K562 (cell line): Measurements from ENCODE around the gene PPP1R14C. TPM values are rescaled to one million over a fixed set of nuclear protein-coding genes. Genes with fewer than 3 reads are reported as not detected.

Source experiments
- E2F3 ChIP-seq: fragments of 250-450 bp; sonication (Bioruptor Pico); IDR thresholded peaks from 2 replicates; pipeline ENCODE4 v1.4.0; 2020; ENCODE audit warnings: mild to moderate bottlenecking
- ELK1 ChIP-seq: sonication (generic); formaldehyde crosslinking; IDR thresholded peaks from 2 replicates; pipeline ENCODE4 v1.8.1; 2022; ENCODE audit warnings: missing genetic modification reagents
- JUND ChIP-seq, 2 experiments: IDR thresholded peaks; 2 replicates in 1 of 2; 3 replicates in 1 of 2; pipeline ENCODE4 v1.6.1; 2011; ENCODE audit warnings: borderline replicate concordance in 2 of 2, low read depth in 2 of 2, low read length in 2 of 2, improper control_type of control experiment in 1 of 2, missing biosample characterization in 1 of 2, missing genetic modification characterization in 1 of 2, missing genetic modification reagents in 1 of 2
- MBD2 ChIP-seq: sonication (generic); IDR thresholded peaks from 2 replicates; pipeline ENCODE4 v1.6.1; 2016; ENCODE audit warnings: low read depth, borderline replicate concordance
- MLX ChIP-seq, 2 experiments: fragments of 450-650 bp in 1 of 2; sonication (generic) in 1 of 2; formaldehyde crosslinking; conservative IDR thresholded peaks; 2 replicates each; pipeline versions ENCODE4 v1.4.0 to v1.8.1; 2020 to 2022; ENCODE audit warnings: mild to moderate bottlenecking in 1 of 2, missing genetic modification reagents in 1 of 2
- MTF1 ChIP-seq: fragments of 250-450 bp; sonication (Bioruptor Pico); IDR thresholded peaks from 2 replicates; pipeline ENCODE4 v1.9.0; 2021; ENCODE audit warnings: moderate library complexity, mild to moderate bottlenecking, inconsistent platforms, borderline replicate concordance
- RBM22 ChIP-seq: fragments of 200-400 bp; formaldehyde crosslinking; IDR thresholded peaks from 2 replicates; pipeline ENCODE4 v1.6.1; 2018; ENCODE audit warnings: low read length, low read depth; ENCODE audit not compliant: poor library complexity, severe bottlenecking
- SMAD4 ChIP-seq: fragments of 250-450 bp; sonication (Bioruptor Pico); conservative IDR thresholded peaks from 2 replicates; pipeline ENCODE4 v1.8.0; 2021; ENCODE audit warnings: inconsistent platforms, mild to moderate bottlenecking, moderate library complexity
- TOE1 ChIP-seq, 2 experiments: fragments of 450-650 bp in 1 of 2; sonication (generic) in 1 of 2; formaldehyde crosslinking in 1 of 2; IDR thresholded peaks; 2 replicates each; pipeline versions ENCODE4 v1.7.1 to v1.8.0; 2016 to 2022; ENCODE audit warnings: borderline replicate concordance in 2 of 2, mild to moderate bottlenecking in 2 of 2, antibody characterized with exemption in 1 of 2, inconsistent platforms in 1 of 2, low read depth in 1 of 2, missing genetic modification reagents in 1 of 2, moderate library complexity in 1 of 2
- USF1 ChIP-seq: sonication (generic); formaldehyde crosslinking; IDR thresholded peaks from 2 replicates; pipeline ENCODE4 v1.9.0; 2022; ENCODE audit warnings: mild to moderate bottlenecking, missing genetic modification reagents
- ZBTB11 ChIP-seq, 3 experiments: fragments of 200-800 bp in 1 of 3; fragments of 250-450 bp in 1 of 3; fragments of 450-650 bp in 1 of 3; sonication (Bioruptor Pico) in 1 of 3; sonication (Bioruptor generic) in 1 of 3; formaldehyde crosslinking in 1 of 3; IDR thresholded peaks; 2 replicates each; pipeline versions ENCODE4 v1.6.1 to v1.8.0; 2016 to 2022; ENCODE audit warnings: mild to moderate bottlenecking in 2 of 3, missing genetic modification characterization in 2 of 3, missing compliant biosample characterization in 1 of 3, moderate library complexity in 1 of 3
- ZBTB2 ChIP-seq: fragments of 450-650 bp; IDR thresholded peaks from 2 replicates; pipeline ENCODE4 v1.6.1; 2016; ENCODE audit warnings: antibody characterized with exemption
- ZNF134 ChIP-seq: fragments of 250-450 bp; sonication (Bioruptor Pico); conservative IDR thresholded peaks from 2 replicates; pipeline ENCODE4 v1.4.0; 2020
- ZNF511 ChIP-seq: sonication (generic); formaldehyde crosslinking; IDR thresholded peaks from 2 replicates; pipeline ENCODE4 v1.8.0; 2022; ENCODE audit warnings: mild to moderate bottlenecking, missing genetic modification reagents
- ZNF644 ChIP-seq: fragments of 200-800 bp; sonication (Bioruptor generic); IDR thresholded peaks from 2 replicates; pipeline ENCODE4 v1.6.1; 2016; ENCODE audit warnings: low read depth, missing genetic modification characterization, missing compliant biosample characterization
- ZNF764 ChIP-seq: fragments of 250-450 bp; sonication (Bioruptor Pico); IDR thresholded peaks from 2 replicates; pipeline ENCODE4 v1.4.0; 2020; ENCODE audit warnings: low read depth, mild to moderate bottlenecking, moderate library complexity
- polyA plus RNA-seq, 8 experiments: library from polyadenylated mRNA; depleted of rRNA in 4 of 8; stranded (reverse) in 5 of 8; unstranded in 3 of 8; fragments of >200 nt; fragmentation: Nextera tagmentation in 2 of 8; fragmentation: Illumina TruSeq in 1 of 8; extraction: Ambion mirVana in 2 of 8; extraction: Trizol in 1 of 8; gene quantifications; 2 replicates each; pipeline versions ENCODE4 v1.2.1 to v1.2.3, GENCODE V29; 2011 to 2014; ENCODE audit warnings: inconsistent platforms in 1 of 8, missing spikeins in 1 of 8
- total RNA-seq, 7 experiments: library from RNA; depleted of rRNA in 6 of 7; stranded (reverse); fragments of >200 nt in 6 of 7; fragmentation: Illumina TruSeq in 2 of 7; extraction: Trizol in 2 of 7; gene quantifications; 2 replicates each; pipeline versions ENCODE4 v1.2.1 to v1.2.3, GENCODE V29; 2011 to 2021; ENCODE audit warnings: low replicate concordance in 1 of 7

Gene PPP1R14C
- total and polyA plus RNA-seq, 9 of the 15 experiments (the other 6 are each of a cell fraction or from before 2014, with no cell fraction given): 4.5 to 16.6 (median 11.9) TPM

- no peak for TF ChIP-seq ZBTB11 (CRISPR knock-in tag; IDR thresholded peaks at IDR 0.05)
- no peak for TF ChIP-seq ZBTB2
- no peak for TF ChIP-seq ZNF511 (CRISPR knock-in tag)
- no peak for TF ChIP-seq MLX (CRISPR knock-in tag; conservative IDR thresholded peaks at IDR 0.05)
- TF ChIP-seq ZNF644: no peak
- peak; percentile 96 for TF ChIP-seq JUND (IDR thresholded peaks at IDR 0.05; ENCODE audit: borderline replicate concordance, low read depth, low read length)
- TF ChIP-seq JUND (tag; IDR thresholded peaks at IDR 0.05; ENCODE audit: borderline replicate concordance, low read depth, low read length): peak; percentile 97; the same call in 2 of the 3 replicates
- no peak for TF ChIP-seq MTF1 (CRISPR knock-in tag)
- no peak for TF ChIP-seq TOE1 (IDR thresholded peaks at IDR 0.05; ENCODE audit: borderline replicate concordance)
- no peak for TF ChIP-seq TOE1 (CRISPR knock-in tag; IDR thresholded peaks at IDR 0.05; ENCODE audit: borderline replicate concordance, low read depth)
- no peak for TF ChIP-seq RBM22
- no peak for TF ChIP-seq USF1 (CRISPR knock-in tag)
- no peak for TF ChIP-seq ZNF134 (CRISPR knock-in tag)
- no peak for TF ChIP-seq ZNF764 (CRISPR knock-in tag)
- no peak for TF ChIP-seq ELK1 (CRISPR knock-in tag)
- TF ChIP-seq MBD2: no peak
- TF ChIP-seq E2F3 (CRISPR knock-in tag): no peak
- TF ChIP-seq SMAD4 (CRISPR knock-in tag): peak; percentile 51; the same call in 1 of the 2 replicates
Observed at GRCh38 chr6:150252714-150253444, 110.0 kb downstream of the PPP1R14C start (continued).
